Kasumi-1 (cell line): ENCODE data around the gene TMPRSS9.
"Not testable (repeated sequence)": the region's sequence is repeated elsewhere in the genome, so short reads cannot be mapped to it uniquely, and the experiment has no call there.

Experiments
- DNase-seq, 2 experiments: peaks; one replicate each; lab custom pipeline; 2025; lab: John Stamatoyannopoulos, UW

The TMPRSS9 gene

GRCh38 chr19:2394054-2394441, 34.0 kb downstream of the TMPRSS9 start:
- DNase-seq: no peak

- DNase-seq: peak; percentile 86 to 88
Measured at GRCh38 chr19:2394442-2395292, 34.6 kb downstream of the TMPRSS9 start.

GRCh38 chr19:2395293-2395829, 35.3 kb downstream of the TMPRSS9 start:
- not testable (repeated sequence) for DNase-seq

GRCh38 chr19:2397173-2397572, 37.1 kb downstream of the TMPRSS9 start:
- not testable (repeated sequence) for DNase-seq

DNA sequence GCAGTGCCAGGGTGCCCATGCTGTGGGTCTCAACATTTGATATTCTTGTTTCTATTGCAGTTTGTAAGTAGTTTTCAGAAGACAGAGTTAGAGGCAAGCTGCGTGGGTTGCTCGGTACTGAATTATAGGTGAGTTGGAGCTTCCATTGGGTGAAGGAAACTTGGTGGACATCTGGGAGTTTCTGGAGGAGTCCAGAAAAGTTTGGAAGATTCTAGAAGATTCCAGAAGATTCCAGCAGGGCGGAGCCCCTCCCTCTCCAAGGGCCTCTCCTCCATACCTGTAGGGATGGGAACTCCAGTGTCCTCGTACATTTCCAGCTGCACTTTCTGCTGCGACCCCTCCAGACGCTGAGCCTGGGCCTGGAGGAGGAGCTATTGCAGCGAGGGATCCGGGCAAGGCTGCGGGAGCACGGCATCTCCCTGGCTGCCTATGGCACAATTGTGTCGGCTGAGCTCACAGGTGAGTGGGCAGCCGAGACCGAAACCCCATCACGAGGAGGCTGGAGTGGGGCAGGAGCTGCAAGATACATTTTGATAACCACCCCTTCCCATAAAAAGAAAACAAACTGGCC, 38.8 kb downstream of the TMPRSS9 start:
- DNase-seq: no peak

DNA sequence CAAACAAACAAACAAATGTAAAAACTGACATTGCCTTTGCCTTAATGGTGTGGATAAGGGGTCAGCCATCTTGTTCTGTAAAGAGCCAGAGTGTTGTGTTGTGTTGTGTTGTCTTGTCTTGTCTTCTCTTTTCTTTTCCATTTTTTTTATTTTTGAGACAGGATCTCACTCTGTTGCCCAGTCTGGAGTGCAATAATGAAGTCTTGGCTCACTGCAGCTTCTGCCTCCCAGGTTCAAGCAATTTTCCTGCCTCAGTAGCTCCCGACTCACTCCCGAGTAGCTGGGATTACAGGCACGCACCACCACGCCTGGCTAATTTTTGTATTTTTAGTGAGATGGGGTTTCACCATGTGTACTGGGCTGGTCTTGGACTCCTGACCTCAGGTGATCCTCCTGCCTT, 39.5 kb downstream of the TMPRSS9 start:
- no peak for DNase-seq

DNA sequence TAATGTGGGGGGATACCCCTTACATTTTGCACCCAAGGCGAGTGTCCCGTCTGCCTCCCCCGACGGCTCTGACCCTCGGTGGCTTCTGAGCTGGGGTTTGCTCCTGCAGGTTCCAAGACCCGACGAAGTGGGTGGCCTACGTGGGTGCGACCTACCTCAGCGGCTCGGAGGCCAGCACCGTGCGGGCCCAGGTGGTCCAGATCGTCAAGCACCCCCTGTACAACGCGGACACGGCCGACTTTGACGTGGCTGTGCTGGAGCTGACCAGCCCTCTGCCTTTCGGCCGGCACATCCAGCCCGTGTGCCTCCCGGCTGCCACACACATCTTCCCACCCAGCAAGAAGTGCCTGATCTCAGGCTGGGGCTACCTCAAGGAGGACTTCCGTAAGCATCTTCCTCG, 48.2 kb downstream of the TMPRSS9 start:
- no peak for DNase-seq

- no peak for DNase-seq
Measured at GRCh38 chr19:2409352-2409912, 49.4 kb downstream of the TMPRSS9 start.

GRCh38 chr19:2410023-2410422, 50.0 kb downstream of the TMPRSS9 start:
- DNase-seq: no peak

DNA sequence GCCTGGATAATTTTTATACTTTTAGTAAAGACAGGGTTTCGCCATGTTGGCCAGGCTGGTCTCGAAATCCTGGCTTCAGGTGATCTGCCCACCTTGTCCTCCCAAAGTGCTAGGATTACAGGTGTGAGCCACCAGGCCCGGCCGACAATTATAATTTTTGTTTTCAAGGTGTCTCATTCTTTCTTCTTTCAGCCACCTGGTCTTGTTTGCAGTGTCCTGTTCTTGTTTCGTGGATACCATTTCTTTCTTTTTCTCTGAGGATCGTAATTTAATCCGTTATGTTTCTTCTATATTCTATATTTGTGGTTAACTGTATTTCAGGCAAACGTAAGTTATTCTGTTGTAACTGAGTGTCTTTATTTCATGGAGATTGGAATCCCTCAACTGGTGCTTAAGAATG, 51.6 kb downstream of the TMPRSS9 start:
- no peak for DNase-seq

GRCh38 chr19:2412449-2412848, 52.4 kb downstream of the TMPRSS9 start:
- DNase-seq: no peak

- no peak for DNase-seq
Measured at GRCh38 chr19:2413159-2413558, 53.1 kb downstream of the TMPRSS9 start.

DNA sequence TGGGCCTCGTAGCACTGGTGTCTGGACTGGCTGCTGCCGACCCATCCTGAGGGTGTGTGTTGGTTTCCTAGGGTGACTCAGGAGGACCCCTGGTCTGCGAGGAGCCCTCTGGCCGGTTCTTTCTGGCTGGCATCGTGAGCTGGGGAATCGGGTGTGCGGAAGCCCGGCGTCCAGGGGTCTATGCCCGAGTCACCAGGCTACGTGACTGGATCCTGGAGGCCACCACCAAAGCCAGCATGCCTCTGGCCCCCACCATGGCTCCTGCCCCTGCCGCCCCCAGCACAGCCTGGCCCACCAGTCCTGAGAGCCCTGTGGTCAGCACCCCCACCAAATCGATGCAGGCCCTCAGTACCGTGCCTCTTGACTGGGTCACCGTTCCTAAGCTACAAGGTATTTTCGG, 53.6 kb downstream of the TMPRSS9 start:
- no peak for DNase-seq

DNA sequence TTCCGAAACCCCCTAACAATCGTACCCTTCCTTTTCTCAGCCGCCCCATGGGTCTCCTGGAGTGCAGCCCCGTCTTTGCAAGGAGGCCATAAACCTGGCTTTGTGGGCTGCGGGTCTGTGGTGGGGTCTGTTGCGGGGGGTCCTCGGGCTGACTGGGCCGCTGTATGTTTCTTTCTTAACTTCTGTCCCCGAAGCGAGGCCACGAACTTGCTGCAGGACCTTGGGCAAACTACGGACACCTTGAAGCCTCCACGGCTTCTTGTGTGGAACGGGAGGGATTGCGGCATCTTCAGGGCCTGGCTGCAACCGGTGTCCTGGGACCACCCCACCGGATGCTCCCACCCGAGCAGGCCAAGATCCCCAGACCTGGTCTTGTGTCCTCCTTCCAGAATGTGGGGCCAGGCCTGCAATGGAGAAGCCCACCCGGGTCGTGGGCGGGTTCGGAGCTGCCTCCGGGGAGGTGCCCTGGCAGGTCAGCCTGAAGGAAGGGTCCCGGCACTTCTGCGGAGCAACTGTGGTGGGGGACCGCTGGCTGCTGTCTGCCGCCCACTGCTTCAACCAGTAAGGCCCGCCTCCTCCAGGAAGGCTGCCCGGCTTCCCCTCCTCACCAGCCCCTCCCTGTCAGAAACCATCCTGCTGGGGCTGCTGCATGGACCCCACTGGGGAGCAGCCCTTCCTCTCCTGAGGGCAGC, 55.4 kb downstream of the TMPRSS9 start:
- DNase-seq: no peak

- no peak for DNase-seq
Measured at GRCh38 chr19:2415973-2416319, 55.9 kb downstream of the TMPRSS9 start.

DNA sequence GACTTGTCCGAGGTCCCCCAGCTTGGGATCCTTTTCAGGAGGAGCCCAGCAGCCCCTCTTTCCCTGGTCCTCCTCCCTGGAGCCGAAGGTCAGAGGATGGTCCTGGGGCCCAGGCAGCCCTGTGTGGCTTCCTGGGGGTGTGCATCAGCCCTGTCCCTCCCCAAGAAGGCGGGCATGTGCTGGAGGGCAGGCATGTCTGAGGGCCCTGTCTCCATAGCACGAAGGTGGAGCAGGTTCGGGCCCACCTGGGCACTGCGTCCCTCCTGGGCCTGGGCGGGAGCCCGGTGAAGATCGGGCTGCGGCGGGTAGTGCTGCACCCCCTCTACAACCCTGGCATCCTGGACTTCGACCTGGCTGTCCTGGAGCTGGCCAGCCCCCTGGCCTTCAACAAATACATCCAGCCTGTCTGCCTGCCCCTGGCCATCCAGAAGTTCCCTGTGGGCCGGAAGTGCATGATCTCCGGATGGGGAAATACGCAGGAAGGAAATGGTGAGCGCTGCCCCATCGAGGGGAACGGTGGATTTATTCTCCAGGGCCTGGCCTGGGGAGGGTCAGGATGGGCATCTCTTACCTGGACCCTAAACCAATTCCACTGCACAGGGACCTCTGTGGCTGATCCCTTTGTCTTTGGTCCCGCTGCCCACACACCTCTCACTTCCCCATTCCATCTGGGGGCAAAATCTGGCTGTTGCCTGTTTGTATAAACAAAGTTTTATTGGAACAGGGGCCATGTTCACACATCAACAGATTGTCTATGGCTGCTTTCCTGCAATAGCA, 56.4 kb downstream of the TMPRSS9 start:
- no peak for DNase-seq

DNA sequence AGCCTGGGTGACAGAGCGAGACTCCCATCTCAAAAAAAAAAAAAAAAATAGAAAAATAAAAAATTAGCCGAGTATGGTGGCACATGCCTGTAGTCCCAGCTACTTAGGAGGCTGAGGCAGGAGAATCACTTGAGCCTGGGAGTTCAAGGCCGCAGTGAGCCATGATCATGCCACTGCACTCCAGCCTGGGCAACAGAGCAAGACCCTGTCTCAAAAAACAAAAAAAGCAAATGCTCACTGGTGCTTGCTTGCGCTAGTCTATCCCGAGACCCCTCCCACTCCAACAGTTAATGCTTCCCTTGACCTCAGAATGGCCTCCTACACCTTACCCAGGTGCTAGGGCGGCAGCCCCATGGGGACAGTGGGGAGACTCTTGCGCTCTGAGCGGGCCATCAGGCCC, 57.4 kb downstream of the TMPRSS9 start:
- DNase-seq: not testable (repeated sequence)

GRCh38 chr19:2417881-2418406, 57.9 kb downstream of the TMPRSS9 start:
- no peak for DNase-seq

DNA sequence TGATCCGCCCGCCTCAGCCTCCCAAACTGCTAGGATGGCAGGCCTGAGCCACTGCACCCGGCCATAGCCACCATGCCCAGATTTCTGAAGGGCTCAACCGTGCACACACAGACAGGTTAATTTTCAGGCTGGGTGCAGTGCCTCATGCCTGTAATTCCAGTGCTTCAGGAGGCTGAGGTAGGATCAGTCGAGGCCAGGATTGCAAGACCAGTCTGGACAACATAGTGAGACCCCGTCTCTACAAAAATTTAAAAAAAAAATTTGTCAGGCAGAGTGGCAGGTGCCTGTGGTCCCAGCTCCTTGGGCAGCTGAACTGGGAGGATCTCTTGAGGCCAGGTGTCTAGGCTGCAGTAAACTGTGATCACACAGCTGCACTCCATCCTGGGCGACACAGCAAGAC, 59.7 kb downstream of the TMPRSS9 start:
- no peak for DNase-seq

DNA sequence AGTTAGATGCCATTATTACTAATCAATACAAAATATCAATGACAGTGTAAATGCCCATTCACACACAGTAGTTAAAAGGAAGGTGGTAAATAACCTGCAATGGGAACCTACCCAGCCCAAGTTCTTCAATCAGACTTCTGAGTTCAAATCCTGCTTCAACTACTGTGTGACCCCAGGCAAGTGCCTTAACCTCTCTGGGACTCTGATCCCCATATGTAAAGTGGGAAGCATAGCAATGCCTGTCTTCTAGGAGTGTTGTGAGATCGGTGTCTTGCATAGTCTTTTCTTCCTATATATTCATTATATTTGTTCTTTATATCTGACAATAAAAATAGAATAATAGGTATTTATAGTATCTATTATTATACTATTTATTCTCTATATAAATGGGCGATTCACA, 60.4 kb downstream of the TMPRSS9 start:
- DNase-seq: no peak

DNA sequence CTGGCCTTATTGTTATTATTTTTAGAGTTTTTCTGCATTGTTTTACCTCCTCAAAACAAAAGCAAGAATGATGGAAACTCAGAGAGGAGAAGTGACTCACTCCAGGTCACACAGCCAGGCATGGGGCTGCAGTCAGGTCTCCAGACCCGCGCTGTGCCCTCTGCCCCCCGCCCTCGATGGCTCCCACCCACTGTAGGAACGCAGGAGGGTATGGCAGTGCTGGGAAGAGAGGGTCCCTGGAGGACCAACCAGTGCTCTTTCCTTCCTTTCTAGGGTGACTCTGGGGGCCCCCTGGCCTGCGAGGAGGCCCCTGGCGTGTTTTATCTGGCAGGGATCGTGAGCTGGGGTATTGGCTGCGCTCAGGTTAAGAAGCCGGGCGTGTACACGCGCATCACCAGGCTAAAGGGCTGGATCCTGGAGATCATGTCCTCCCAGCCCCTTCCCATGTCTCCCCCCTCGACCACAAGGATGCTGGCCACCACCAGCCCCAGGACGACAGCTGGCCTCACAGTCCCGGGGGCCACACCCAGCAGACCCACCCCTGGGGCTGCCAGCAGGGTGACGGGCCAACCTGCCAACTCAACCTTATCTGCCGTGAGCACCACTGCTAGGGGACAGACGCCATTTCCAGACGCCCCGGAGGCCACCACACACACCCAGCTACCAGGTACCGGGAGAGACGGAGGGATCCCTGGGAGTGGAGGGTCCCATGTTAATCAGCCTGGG, 61.7 kb downstream of the TMPRSS9 start:
- no peak for DNase-seq
